ENCODE results near the gene BLNK. TPM values are rescaled to one million over a fixed set of nuclear protein-coding genes. Genes with fewer than 3 reads are reported as not detected.

The BLNK gene
- total RNA-seq, 1 donor from 2014 or later = not detected

- Histone ChIP-seq H3K9me3 (ENCODE audit: low read depth) (no peaks in the 10 kb centered on the region), H4K20me1 (ENCODE audit: low read depth) (no peaks in the 10 kb centered on the region), H3K27ac (no peak overlapping the region), H3F3A (ENCODE audit: low read depth) (no peaks in the 10 kb centered on the region), H3K4me2 (no peak overlapping the region), H3K27me3 (no peaks in the 10 kb centered on the region), H3K4me1 (peaks cover 5% of the 10 kb centered on the region), H3K4me3 (no peak overlapping the region), H2AFZ (replicated peaks) (no peak overlapping the region), H3K36me3 (no peaks in the 10 kb centered on the region), H3K9ac (no peak overlapping the region), H3K79me2 (ENCODE audit: low read depth) (no peaks in the 10 kb centered on the region)
- H3K27ac Mint-ChIP-seq = no peak overlapping the region
- TF ChIP-seq CTCF (IDR thresholded peaks at IDR 0.05) (no peak), EZH2phosphoT487 (IDR thresholded peaks at IDR 0.05) (no peak), EZH2 (IDR thresholded peaks at IDR 0.05) (no peak)
- H3K27me3 Mint-ChIP-seq (ENCODE audit: insufficient read depth, low read depth) = peaks cover 2% of the 10 kb centered on the region
- DNase-seq (ENCODE audit: low spot score) = no peak
- H3K36me3 Mint-ChIP-seq = no peaks in the 10 kb centered on the region
- H3K4me1 Mint-ChIP-seq = peaks cover 11% of the 10 kb centered on the region
- H3K4me3 Mint-ChIP-seq = no peak overlapping the region
- peaks cover 5% of the 10 kb centered on the region for H3K9me3 Mint-ChIP-seq
Measured at GRCh38 chr10:96266118-96266770, 5.1 kb downstream of the BLNK start.

DNA sequence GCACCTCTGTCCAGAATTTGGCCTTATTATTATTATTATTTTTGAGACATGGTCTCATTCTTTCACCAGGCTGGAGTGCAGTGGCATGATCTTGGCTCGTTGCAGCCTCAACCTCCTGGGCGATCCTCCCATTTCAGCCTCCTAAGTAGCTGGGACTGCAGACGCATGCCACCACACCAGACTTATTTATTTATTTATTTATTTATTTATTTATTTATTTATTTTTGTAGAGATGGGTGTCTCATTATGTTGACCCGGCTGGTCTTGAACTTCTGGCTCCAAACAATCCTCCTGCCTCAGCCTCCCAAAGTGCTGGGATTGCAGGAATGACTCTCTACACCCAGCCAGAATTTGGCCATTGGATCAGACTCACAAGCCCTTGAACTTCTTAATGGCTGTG is 6.4 kb downstream of the BLNK start:
- no peak overlapping the region for H3K4me3 Mint-ChIP-seq
- Histone ChIP-seq H3K27me3 (no peaks in the 10 kb centered on the region), H3K79me2 (ENCODE audit: low read depth) (no peaks in the 10 kb centered on the region), H3K4me1 (peaks cover 5% of the 10 kb centered on the region), H3K27ac (no peak overlapping the region), H4K20me1 (ENCODE audit: low read depth) (no peaks in the 10 kb centered on the region), H3K9ac (no peak overlapping the region), H3K4me3 (no peak overlapping the region), H3F3A (ENCODE audit: low read depth) (no peaks in the 10 kb centered on the region), H3K9me3 (ENCODE audit: low read depth) (no peaks in the 10 kb centered on the region), H3K4me2 (no peak overlapping the region), H3K36me3 (no peaks in the 10 kb centered on the region), H2AFZ (replicated peaks) (no peak overlapping the region)
- no peaks in the 10 kb centered on the region for H3K36me3 Mint-ChIP-seq
- peaks cover 15% of the 10 kb centered on the region for H3K4me1 Mint-ChIP-seq
- H3K27ac Mint-ChIP-seq = no peak overlapping the region
- H3K9me3 Mint-ChIP-seq = peaks cover 5% of the 10 kb centered on the region
- DNase-seq (ENCODE audit: low spot score) = no peak
- H3K27me3 Mint-ChIP-seq (ENCODE audit: insufficient read depth, low read depth) = peaks cover 2% of the 10 kb centered on the region
- no peak for TF ChIP-seq CTCF (IDR thresholded peaks at IDR 0.05)
- TF ChIP-seq EZH2phosphoT487 (IDR thresholded peaks at IDR 0.05) = no peak
- no peak for TF ChIP-seq EZH2 (IDR thresholded peaks at IDR 0.05)

DNA sequence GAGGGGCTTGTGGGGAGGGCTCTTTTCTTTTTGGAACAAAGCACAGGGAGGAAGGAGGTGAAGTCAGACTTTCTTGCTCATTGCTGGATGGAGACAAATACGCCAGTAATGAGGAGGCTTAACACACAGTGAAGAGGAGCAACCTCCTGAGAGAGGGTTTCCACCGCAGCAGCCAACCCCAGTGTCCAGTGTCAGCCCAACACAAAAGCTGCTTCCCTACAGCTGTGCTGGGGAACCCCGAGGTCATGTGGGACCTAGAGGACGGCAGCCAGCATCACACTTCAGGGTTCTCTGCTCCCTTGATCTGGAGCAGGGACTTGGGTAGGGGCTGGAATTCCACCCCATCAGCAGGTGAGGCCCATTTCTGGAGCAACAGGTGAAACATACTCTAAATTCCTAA is 7.7 kb downstream of the BLNK start:
- no peaks in the 10 kb centered on the region for H3K9me3 ChIP-seq (ENCODE audit: low read depth)
- H3K36me3 ChIP-seq = no peaks in the 10 kb centered on the region
- H4K20me1 ChIP-seq (ENCODE audit: low read depth) = no peaks in the 10 kb centered on the region
- Mint-ChIP-seq H3K9me3 (peaks cover 5% of the 10 kb centered on the region), H3K4me1 (peaks cover 17% of the 10 kb centered on the region), H3K27ac (no peak overlapping the region), H3K36me3 (no peaks in the 10 kb centered on the region), H3K27me3 (ENCODE audit: insufficient read depth, low read depth) (no peaks in the 10 kb centered on the region), H3K4me3 (no peak overlapping the region)
- H3K27ac ChIP-seq = no peak overlapping the region
- H2AFZ ChIP-seq (replicated peaks) = peak overlapping the region; percentile 86
- no peaks in the 10 kb centered on the region for H3K79me2 ChIP-seq (ENCODE audit: low read depth)
- H3K4me2 ChIP-seq = no peak overlapping the region
- H3F3A ChIP-seq (ENCODE audit: low read depth) = no peaks in the 10 kb centered on the region
- H3K4me1 ChIP-seq = peaks cover 5% of the 10 kb centered on the region
- H3K4me3 ChIP-seq = no peak overlapping the region
- no peak for TF ChIP-seq EZH2phosphoT487 (IDR thresholded peaks at IDR 0.05)
- TF ChIP-seq CTCF (IDR thresholded peaks at IDR 0.05) = no peak
- no peak for TF ChIP-seq EZH2 (IDR thresholded peaks at IDR 0.05)
- no peak for DNase-seq (ENCODE audit: low spot score)
- H3K9ac ChIP-seq = no peak overlapping the region
- no peaks in the 10 kb centered on the region for H3K27me3 ChIP-seq

Data from neural progenitor cell (in vitro differentiated cells).